GM19193 (cell line): Measurements from ENCODE around the gene MIEF1.

Experiments
- POLR2A ChIP-seq: IDR thresholded peaks from 4 replicates; pipeline ENCODE4 v1.6.1; 2011; ENCODE audit not compliant: insufficient read depth, insufficient read length; ENCODE audit errors: extremely low read depth

MIEF1 gene

GRCh38 chr22:39525658-39525975 lies 23.5 kb downstream of the MIEF1 start:
- no peak for TF ChIP-seq POLR2A

- TF ChIP-seq POLR2A = peak; percentile 38
Measured at GRCh38 chr22:39526736-39527171, 24.7 kb downstream of the MIEF1 start.

DNA sequence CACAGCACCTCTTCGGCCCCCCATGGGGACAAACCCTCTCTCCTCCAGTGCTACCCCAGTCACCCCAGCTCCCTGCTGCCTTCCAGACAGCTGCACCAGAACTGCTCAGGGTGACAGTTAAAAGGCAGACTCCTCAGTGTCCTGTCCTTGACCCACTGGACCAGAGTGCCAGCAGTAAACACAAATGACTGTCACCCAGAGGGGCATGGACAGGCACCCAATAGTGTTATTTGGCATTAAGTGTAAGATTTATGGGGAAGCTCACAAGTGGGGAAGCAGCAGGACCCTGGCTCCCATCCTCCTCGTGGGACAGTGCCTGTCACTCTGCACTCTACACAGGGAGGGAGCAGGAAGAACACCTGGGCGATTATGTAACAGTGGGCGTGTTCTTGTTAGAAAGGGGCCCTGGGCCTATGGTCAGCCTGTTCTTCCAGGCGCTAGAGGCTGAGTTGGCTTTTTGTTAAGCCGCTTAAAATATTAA lies 25.4 kb downstream of the MIEF1 start:
- TF ChIP-seq POLR2A = no peak

GRCh38 chr22:39528080-39528661 lies 26.1 kb downstream of the MIEF1 start:
- TF ChIP-seq POLR2A = peak; percentile 8

DNA sequence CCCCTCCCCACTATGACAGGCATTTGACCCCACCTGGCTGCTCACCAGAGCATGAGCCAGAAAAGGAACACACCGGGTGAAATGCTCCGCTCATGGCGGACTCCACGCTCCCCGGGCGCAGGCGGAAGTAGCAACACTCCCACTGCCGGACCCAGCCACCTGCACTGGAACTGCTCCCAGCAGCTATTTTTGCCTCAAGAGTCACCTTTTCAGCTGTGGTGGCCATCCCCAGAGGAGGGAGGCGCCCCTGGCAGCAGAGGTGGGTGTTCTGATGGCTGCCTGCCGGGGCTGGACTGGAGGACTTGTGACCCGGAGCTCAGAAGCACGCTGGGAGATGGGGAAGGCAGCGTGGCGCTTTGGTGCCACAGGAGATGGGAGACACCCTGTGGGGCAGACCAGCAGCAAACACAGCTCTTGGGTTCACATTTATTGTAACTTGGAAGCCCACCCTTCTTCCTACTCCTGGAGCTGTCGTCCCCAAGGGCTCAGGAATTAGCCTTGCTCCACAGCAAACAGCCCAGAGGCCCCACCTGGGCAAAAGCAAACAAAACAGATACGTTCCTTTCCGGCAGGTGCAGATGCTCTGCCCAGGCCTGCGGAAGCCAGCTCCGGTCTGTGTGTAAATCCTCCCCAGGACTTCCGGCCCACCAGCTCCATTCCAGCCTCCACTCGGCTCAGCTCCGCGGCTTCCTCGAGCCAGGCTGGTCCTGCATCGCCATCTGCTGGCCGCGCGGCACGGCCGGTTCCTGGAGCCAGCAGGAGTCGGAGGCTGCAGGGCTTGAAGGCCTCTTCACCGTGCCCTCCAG lies 26.8 kb downstream of the MIEF1 start:
- TF ChIP-seq POLR2A = peak; percentile 31

GRCh38 chr22:39529487-39529851 lies 27.4 kb downstream of the MIEF1 start:
- TF ChIP-seq POLR2A = no peak

- TF ChIP-seq POLR2A = no peak
Measured at GRCh38 chr22:39530116-39530515, 28.0 kb downstream of the MIEF1 start.

GRCh38 chr22:39530692-39531331 lies 28.7 kb downstream of the MIEF1 start:
- TF ChIP-seq POLR2A = no peak

DNA sequence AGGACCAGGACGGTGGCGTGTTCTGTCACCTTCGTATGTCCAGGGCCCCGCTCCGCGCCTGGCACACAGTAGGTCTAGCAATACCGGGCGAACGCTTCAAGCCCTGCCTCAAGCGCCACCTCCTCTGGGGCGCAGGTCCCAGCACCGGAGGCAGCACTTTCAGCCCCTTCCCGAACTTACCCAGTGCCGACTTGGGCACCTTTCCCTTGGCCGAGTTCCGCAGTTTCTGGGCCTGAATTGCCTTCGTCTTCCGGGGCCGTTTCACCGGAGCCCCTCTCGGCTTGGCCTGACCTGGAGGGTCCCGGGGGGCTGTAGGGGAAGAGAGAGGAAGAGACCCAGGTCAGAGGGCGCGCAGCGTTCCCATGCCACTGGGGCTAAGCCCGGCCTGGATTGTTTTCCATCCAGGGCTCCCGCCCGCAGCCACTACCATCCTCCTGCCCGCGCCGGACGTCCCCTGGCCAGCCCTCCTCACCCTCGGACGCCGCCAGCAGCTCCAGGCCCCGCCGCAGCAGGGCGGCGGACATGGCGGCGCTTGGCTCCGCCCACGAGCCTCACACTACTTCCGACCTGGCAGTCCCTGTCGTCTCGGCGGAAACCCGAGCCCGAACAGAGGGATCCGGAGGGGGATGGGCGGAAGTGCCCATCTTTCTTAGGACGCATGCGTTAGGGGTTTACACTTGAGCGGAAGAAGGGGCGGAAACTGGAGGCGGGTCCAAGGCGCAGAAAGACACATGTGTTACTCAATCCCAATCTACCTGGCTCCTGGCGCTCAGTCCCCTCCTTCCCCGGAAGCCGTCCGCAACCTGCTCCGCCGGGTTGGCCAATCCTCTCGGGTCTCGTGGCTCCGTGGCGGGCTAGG lies 30.4 kb downstream of the MIEF1 start, which contains the start of gene RPS19BP1:
Gene RPS19BP1 (minus strand): TSS at position 534 of the 859 bp plus-strand sequence. CDS start 10 bp downstream, at position 524.
- peak; percentile 98 for TF ChIP-seq POLR2A

DNA sequence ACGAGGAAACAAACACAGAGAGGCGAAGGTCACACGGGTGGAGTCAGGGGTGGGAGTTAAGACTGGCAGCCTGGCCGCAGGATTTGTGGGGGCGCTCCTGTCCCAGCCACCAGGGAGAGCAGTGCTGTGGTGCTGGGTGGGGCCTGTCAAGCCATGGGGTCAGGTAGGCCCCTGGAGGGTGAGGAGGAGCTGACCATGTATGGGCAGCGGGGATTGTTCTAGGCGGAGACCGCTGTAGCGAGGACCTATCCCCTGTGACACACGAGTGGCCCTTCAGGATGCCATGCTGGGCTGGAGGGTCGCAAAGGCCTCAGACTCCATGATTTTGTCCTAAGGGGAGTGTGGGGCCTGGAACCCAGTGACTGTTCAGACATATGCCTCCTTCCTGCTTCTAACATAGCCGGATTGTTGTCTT lies 32.0 kb downstream of the MIEF1 start:
- TF ChIP-seq POLR2A = no peak

DNA sequence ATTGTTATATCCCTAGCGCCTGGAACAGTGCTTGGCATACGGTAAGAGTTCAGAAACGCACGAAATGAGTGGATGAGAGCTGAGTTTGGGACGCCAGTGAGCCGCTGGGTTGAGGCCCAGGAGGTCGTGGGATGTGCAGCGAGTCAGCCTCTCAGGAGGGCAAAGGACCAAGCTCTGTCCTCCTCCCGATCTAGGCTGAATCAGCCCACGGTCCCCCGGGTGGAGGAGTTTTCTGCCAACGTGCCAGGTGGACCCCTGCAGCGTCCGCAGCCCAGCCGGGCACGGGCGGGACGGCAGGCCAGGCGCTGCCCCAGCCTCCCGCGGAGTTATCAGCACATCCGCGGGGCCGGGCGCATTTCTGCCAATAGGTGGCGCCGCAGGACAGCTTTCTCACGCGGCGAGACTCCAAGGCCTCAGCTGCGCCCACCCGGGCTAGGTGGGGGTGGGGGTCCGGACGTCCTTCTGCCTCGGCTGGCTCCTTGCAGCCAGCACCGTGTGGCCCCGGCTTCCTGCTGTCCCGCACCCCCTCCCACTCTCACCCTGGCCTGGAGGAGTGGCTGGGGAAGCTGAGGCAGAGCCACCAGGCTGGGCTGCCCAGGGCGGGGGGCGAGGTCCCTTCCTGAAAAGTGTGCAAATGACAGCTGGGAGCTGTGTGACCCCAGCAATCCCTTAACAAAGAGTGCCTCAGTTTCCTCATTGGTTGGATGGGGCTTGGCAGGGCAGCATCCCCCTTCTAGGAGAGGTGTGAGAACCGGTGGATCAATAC lies 32.7 kb downstream of the MIEF1 start:
- no peak for TF ChIP-seq POLR2A

DNA sequence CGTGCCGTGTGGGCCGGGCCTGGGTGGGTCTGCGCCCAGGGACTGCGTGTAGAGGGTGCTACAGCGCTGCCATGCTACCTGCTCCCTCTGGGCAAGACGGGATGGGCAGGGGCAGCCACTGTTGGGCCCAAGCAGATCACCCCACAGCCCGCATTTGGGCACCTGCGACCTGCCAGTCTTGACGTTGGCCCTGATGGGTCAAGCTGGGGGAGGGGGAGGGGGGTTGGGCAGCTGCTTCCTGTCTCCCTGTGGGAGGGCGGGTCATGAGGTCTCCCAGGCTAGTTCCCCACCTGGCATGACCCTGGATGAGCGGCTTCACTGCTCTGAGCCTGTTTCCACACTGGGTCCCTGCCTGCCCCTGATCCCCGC lies 33.3 kb downstream of the MIEF1 start:
- no peak for TF ChIP-seq POLR2A

GRCh38 chr22:39535831-39536449 lies 33.9 kb downstream of the MIEF1 start:
- no peak for TF ChIP-seq POLR2A

GRCh38 chr22:39536711-39537110 lies 34.6 kb downstream of the MIEF1 start:
- no peak for TF ChIP-seq POLR2A

DNA sequence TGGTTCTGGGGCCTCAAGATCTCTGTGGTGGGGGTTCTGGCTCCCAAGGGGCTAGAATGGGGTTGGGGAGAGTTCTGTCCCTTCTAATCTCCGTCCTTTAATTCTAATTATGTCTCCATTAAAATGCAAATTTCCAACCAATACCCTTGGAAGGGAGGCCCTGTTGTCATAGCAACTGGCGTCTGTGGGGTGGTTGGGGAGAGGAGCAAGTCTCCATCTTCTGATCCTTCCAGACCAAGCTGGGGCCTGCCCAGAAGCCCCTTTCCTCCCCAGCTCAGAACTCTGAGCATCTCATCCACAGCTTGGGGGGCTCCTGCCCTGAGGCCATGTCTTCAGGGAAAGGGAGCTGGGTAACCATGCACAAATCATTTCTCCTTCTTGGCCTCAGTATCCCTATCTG lies 35.9 kb downstream of the MIEF1 start:
- TF ChIP-seq POLR2A = no peak

DNA sequence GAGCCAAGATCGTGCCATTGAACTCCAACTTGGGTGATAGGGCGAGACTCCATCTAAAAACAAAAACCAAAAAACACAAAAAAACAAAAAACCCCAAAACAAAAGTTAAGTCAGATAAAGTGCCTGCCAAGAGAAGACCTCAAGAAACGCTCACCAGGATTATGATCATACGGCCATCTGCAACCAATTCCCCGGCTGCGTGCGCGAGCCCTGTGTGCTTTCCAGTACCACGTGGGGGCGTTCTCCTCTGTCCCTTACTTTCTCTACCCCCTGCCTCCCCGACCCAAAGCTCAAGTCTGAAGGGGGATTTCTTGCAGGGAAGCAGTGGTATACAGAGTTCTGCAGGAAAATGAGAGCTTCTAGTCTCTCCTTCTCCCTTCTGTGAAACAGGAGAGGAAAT lies 41.0 kb downstream of the MIEF1 start:
- no peak for TF ChIP-seq POLR2A
